CD14-positive monocyte (primary cell): Measurements from ENCODE around the gene WSB1. TPM values are rescaled to one million over a fixed set of nuclear protein-coding genes. Genes with fewer than 3 reads are reported as not detected.
A peak's percentile ranks its signal among the peaks of the same experiment; 100 is the strongest.

ENCODE experiments used
- DNase-seq, 3 donors: peaks; one replicate each; pipeline ENCODE4 v3.0.0-alpha.2; 2011 to 2022
- H2AFZ ChIP-seq: 2 replicates; pipeline ENCODE4 v1.6.0; 2012; ENCODE audit warnings: mild to moderate bottlenecking, low read depth, low read length, inconsistent platforms; ENCODE audit not compliant: insufficient read depth, poor library complexity, severe bottlenecking
- H3K27ac ChIP-seq, 2 donors: 1 replicate in 1 of 2; 2 replicates in 1 of 2; pipeline ENCODE4 v1.5.1; 2012 to 2013; ENCODE audit warnings: low read length in 2 of 2, control low read depth in 1 of 2, inconsistent platforms in 1 of 2, low read depth in 1 of 2, mild to moderate bottlenecking in 1 of 2
- H3K27me3 ChIP-seq, 2 donors: one replicate each; pipeline versions ENCODE4 v1.6.0 to v1.6.1; 2011 to 2013; ENCODE audit warnings: low read length in 2 of 2; ENCODE audit not compliant: control insufficient read depth in 2 of 2, insufficient read depth in 2 of 2
- H3K36me3 ChIP-seq, 2 donors: replicated peaks in 1 of 2; 1 replicate in 1 of 2; 2 replicates in 1 of 2; pipeline versions ENCODE4 v1.5.1 to v1.6.1; 2012 to 2013; ENCODE audit warnings: low read length in 2 of 2, control low read depth in 1 of 2, inconsistent platforms in 1 of 2, mild to moderate bottlenecking in 1 of 2; ENCODE audit not compliant: insufficient read depth in 2 of 2, control insufficient read depth in 1 of 2
- H3K4me1 ChIP-seq, 2 donors: 1 replicate in 1 of 2; 2 replicates in 1 of 2; pipeline versions ENCODE4 v1.5.1 to v1.6.1; 2012 to 2013; ENCODE audit warnings: low read length in 2 of 2, control low read depth in 1 of 2, inconsistent platforms in 1 of 2, mild to moderate bottlenecking in 1 of 2, moderate library complexity in 1 of 2; ENCODE audit not compliant: insufficient read depth in 2 of 2, control insufficient read depth in 1 of 2
- H3K4me2 ChIP-seq: replicated peaks from 2 replicates; pipeline ENCODE3; 2012; ENCODE audit warnings: low read length, moderate library complexity, mild to moderate bottlenecking; ENCODE audit not compliant: poor library complexity, severe bottlenecking; ENCODE audit errors: extremely low read depth
- H3K4me3 ChIP-seq, 3 experiments: fragments of 200-600 bp in 1 of 3; sonication (generic) in 1 of 3; replicated peaks in 1 of 3; 1 replicate in 2 of 3; 2 replicates in 1 of 3; pipeline ENCODE4 v1.5.1; 2011 to 2013; ENCODE audit warnings: low read length in 3 of 3, mild to moderate bottlenecking in 3 of 3, control low read depth in 2 of 3, low read depth in 2 of 3, inconsistent platforms in 1 of 3, moderate library complexity in 1 of 3
- H3K79me2 ChIP-seq: 2 replicates; pipeline ENCODE4 v1.6.0; 2012; ENCODE audit warnings: mild to moderate bottlenecking, control low read depth, inconsistent platforms, low read length, moderate library complexity; ENCODE audit not compliant: insufficient read depth
- H3K9ac ChIP-seq: 2 replicates; pipeline ENCODE4 v1.6.0; 2017; ENCODE audit warnings: low read length, mild to moderate bottlenecking; ENCODE audit not compliant: insufficient read depth, poor library complexity, severe bottlenecking
- H3K9me3 ChIP-seq, 2 donors: replicated peaks in 1 of 2; 1 replicate in 1 of 2; 2 replicates in 1 of 2; pipeline versions ENCODE4 v1.5.1 to v1.6.1; 2012 to 2013; ENCODE audit warnings: low read length in 2 of 2, control low read depth in 1 of 2; ENCODE audit not compliant: control insufficient read depth in 1 of 2, insufficient read depth in 1 of 2
- H4K20me1 ChIP-seq: 2 replicates; pipeline ENCODE4 v1.6.0; 2012; ENCODE audit warnings: mild to moderate bottlenecking, low read length, control low read depth, moderate library complexity; ENCODE audit not compliant: insufficient read depth
- H3K27ac Mint-ChIP-seq, 7 donors: one replicate each; pipeline ENCODE4 v1.8.0; 2020; ENCODE audit warnings: mild to moderate bottlenecking in 7 of 7, mixed read lengths in 7 of 7, moderate library complexity in 6 of 7, inconsistent platforms in 2 of 7
- H3K27me3 Mint-ChIP-seq, 3 donors: one replicate each; pipeline ENCODE4 v1.8.0; 2021 to 2022; ENCODE audit warnings: low read depth in 3 of 3, mild to moderate bottlenecking in 3 of 3, mixed read lengths in 3 of 3, moderate library complexity in 3 of 3, inconsistent platforms in 1 of 3
- H3K36me3 Mint-ChIP-seq, 2 donors: one replicate each; pipeline ENCODE4 v1.8.0; 2020; ENCODE audit warnings: mixed read lengths in 2 of 2, inconsistent platforms in 1 of 2, mild to moderate bottlenecking in 1 of 2
- H3K4me1 Mint-ChIP-seq: one replicate; pipeline ENCODE4 v1.8.0; 2020; ENCODE audit warnings: mild to moderate bottlenecking, mixed read lengths
- H3K4me3 Mint-ChIP-seq, 2 donors: one replicate each; pipeline ENCODE4 v1.8.0; 2020; ENCODE audit warnings: mild to moderate bottlenecking in 2 of 2, mixed read lengths in 2 of 2, moderate library complexity in 1 of 2
- H3K9me3 Mint-ChIP-seq, 7 donors: one replicate each; pipeline ENCODE4 v1.8.0; 2020 to 2022; ENCODE audit warnings: mixed read lengths in 7 of 7, mild to moderate bottlenecking in 6 of 7, moderate library complexity in 6 of 7, inconsistent platforms in 2 of 7
- WGBS: methylation state at CpG from one replicate; pipeline ENCODE4 v1.1.5; 2013; ENCODE audit warnings: missing lambda C conversion rate; ENCODE audit not compliant: insufficient coverage; 5-methylcytosine and 5-hydroxymethylcytosine counted together
- intact Hi-C, 2 donors: fragments of 100-400 bp; cut with micrococcal nuclease; formaldehyde crosslinking; loops; one replicate each; pipeline versions ENCODE4 v1.15.0 to v1.15.1; 2023
- polyA plus RNA-seq, 3 donors: library from polyadenylated mRNA; depleted of rRNA in 1 of 3; unstranded in 2 of 3; stranded (reverse) in 1 of 3; fragments of 300-500 nt in 2 of 3; fragments of >200 nt in 1 of 3; fragmentation: Illumina TruSeq in 2 of 3; gene quantifications; 1 replicate in 2 of 3; 2 replicates in 1 of 3; pipeline ENCODE4 v1.2.3, GENCODE V29; 2012 to 2021
- TF ChIP-seq, protein P1 (sequence below): fragments of 200-600 bp; IDR thresholded peaks from one replicate; pipeline ENCODE4 v1.8.0; 2022; ENCODE audit warnings: antibody characterized with exemption, mild to moderate bottlenecking

Gene WSB1
- polyA plus RNA-seq, 3 donors, result 220 to 368 (median 296) TPM

DNA sequence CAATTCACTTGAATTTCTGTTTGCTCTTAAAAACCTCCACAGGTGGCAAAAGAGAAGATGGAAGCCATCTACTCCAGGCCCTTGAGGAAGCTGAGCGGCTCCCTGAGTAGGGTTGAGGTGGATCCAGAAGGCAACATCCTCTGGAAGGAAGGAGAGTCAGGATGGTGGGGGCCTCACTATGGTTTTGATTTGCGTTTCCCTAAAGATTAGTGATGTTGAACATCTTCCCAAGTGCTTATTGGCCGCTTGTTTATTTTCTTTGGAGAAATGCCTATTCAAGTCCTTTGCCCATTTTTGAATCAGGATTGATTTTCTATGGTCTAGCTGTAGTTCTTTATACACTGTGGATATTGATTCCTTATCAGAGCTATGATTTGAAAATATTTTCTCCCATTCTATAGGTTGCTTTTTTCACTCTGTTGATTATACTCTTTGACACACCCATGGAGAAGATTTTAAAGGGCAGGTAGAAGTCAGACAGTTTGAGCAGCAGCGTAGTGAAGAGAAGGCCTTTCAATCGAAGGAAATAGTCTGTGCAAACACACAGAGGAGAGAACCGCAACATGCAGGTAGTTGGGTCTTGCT lies 58.6 kb downstream of the WSB1 start:
- intact Hi-C loops, result loop anchor here (1.0 to 5.0 kb wide), 3 partner anchors 115 to 249 kb away; no protein-coding TSS in a partner anchor
- 92% methylated on average over 4 of the region's 6 CpGs for WGBS
- H3K27ac Mint-ChIP-seq, result peak overlapping the region in 6 of 7 donors; percentile 84 to 95 (median 90)

GRCh38 chr17:27353033-27353460 lies 59.1 kb downstream of the WSB1 start:
- H2AFZ ChIP-seq, result peak overlapping the region; percentile 85
- H3K9ac ChIP-seq, result peak overlapping the region; percentile 68
- TF ChIP-seq, protein P1, sequence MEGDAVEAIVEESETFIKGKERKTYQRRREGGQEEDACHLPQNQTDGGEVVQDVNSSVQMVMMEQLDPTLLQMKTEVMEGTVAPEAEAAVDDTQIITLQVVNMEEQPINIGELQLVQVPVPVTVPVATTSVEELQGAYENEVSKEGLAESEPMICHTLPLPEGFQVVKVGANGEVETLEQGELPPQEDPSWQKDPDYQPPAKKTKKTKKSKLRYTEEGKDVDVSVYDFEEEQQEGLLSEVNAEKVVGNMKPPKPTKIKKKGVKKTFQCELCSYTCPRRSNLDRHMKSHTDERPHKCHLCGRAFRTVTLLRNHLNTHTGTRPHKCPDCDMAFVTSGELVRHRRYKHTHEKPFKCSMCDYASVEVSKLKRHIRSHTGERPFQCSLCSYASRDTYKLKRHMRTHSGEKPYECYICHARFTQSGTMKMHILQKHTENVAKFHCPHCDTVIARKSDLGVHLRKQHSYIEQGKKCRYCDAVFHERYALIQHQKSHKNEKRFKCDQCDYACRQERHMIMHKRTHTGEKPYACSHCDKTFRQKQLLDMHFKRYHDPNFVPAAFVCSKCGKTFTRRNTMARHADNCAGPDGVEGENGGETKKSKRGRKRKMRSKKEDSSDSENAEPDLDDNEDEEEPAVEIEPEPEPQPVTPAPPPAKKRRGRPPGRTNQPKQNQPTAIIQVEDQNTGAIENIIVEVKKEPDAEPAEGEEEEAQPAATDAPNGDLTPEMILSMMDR, result no peak
- H3K4me3 ChIP-seq, result peak overlapping the region; percentile 44 to 76 (median 74)
- peak overlapping the region; percentile 60 to 81 for H3K27ac ChIP-seq
- DNase-seq, result no peak
- WGBS, result 37% methylated on average over 7 of the region's 11 CpGs
- H4K20me1 ChIP-seq, result no peaks in the 10 kb centered on the region
- H3K4me1 Mint-ChIP-seq, result peaks cover 35% of the 10 kb centered on the region
- no peaks in the 10 kb centered on the region for H3K36me3 Mint-ChIP-seq
- H3K36me3 ChIP-seq, result no peaks in the 10 kb centered on the region
- H3K27ac Mint-ChIP-seq, result peak overlapping the region; percentile 73 to 95 (median 89)
- peaks cover 0 to 2% (median 2%) of the 10 kb centered on the region in 3 donors for H3K27me3 Mint-ChIP-seq
- peak overlapping the region; percentile 75 to 87 for H3K4me3 Mint-ChIP-seq
- H3K4me1 ChIP-seq, result peaks cover 25 to 39% of the 10 kb centered on the region in 2 donors
- H3K79me2 ChIP-seq, result peaks cover 4% of the 10 kb centered on the region
- intact Hi-C loops, result loop anchor here (1.0 to 5.0 kb wide), 3 partner anchors 116 to 248 kb away; no protein-coding TSS in a partner anchor
- H3K27me3 ChIP-seq, result no peaks in the 10 kb centered on the region
- peaks cover 0 to 2% (median 0%) of the 10 kb centered on the region in 7 donors for H3K9me3 Mint-ChIP-seq
- H3K9me3 ChIP-seq, result no peaks in the 10 kb centered on the region
- H3K4me2 ChIP-seq, result peak overlapping the region; percentile 80

More for the DNA sequence above, 58.6 kb downstream of the WSB1 start:
- no peaks in the 10 kb centered on the region for H3K27me3 ChIP-seq
- Mint-ChIP-seq H3K27me3 (peaks cover 0 to 2% (median 0%) of the 10 kb centered on the region in 3 donors), H3K4me1 (peaks cover 39% of the 10 kb centered on the region), H3K36me3 (no peaks in the 10 kb centered on the region), H3K4me3 (peak overlapping the region; percentile 75 to 87), H3K9me3 (peaks cover 0 to 2% (median 0%) of the 10 kb centered on the region in 7 donors)
- no peaks in the 10 kb centered on the region for H3K36me3 ChIP-seq
- no peak overlapping the region for H2AFZ ChIP-seq
- DNase-seq, result no peak
- no peak overlapping the region for H3K4me3 ChIP-seq
- no peaks in the 10 kb centered on the region for H4K20me1 ChIP-seq
- TF ChIP-seq, protein P1, result no peak
- no peaks in the 10 kb centered on the region for H3K9me3 ChIP-seq
- peak overlapping the region; percentile 80 for H3K4me2 ChIP-seq
- H3K9ac ChIP-seq, result no peak overlapping the region
- peaks cover 4% of the 10 kb centered on the region for H3K79me2 ChIP-seq
- H3K4me1 ChIP-seq, result peaks cover 30 to 43% of the 10 kb centered on the region in 2 donors
- no peak overlapping the region for H3K27ac ChIP-seq
